OCI-LY3 (cell line): ENCODE results near the gene DAB2.

ENCODE experiments used
- EZH2phosphoT487 ChIP-seq: fragments of 200-600 bp; shearing (Covaris generic); IDR thresholded peaks from 2 replicates; pipeline ENCODE4 v1.6.1; 2018; ENCODE audit warnings: antibody characterized with exemption, mixed run types, low read depth
- TF ChIP-seq, protein P1 (sequence below): fragments of 200-600, 300-600 bp; sonication (generic); IDR thresholded peaks from 2 replicates; pipeline ENCODE4 v1.5.1; 2014; ENCODE audit warnings: antibody characterized with exemption, low read length, low read depth

- TF ChIP-seq, protein P1, sequence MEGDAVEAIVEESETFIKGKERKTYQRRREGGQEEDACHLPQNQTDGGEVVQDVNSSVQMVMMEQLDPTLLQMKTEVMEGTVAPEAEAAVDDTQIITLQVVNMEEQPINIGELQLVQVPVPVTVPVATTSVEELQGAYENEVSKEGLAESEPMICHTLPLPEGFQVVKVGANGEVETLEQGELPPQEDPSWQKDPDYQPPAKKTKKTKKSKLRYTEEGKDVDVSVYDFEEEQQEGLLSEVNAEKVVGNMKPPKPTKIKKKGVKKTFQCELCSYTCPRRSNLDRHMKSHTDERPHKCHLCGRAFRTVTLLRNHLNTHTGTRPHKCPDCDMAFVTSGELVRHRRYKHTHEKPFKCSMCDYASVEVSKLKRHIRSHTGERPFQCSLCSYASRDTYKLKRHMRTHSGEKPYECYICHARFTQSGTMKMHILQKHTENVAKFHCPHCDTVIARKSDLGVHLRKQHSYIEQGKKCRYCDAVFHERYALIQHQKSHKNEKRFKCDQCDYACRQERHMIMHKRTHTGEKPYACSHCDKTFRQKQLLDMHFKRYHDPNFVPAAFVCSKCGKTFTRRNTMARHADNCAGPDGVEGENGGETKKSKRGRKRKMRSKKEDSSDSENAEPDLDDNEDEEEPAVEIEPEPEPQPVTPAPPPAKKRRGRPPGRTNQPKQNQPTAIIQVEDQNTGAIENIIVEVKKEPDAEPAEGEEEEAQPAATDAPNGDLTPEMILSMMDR = no peak
- no peak for TF ChIP-seq EZH2phosphoT487
Measured at GRCh38 chr5:39370555-39371366, 54.0 kb downstream of the DAB2 start.
